ENCODE data around the gene MEST.
A peak's percentile ranks its signal among the peaks of the same experiment; 100 is the strongest.
"Not testable (repeated sequence)": the region's sequence is repeated elsewhere in the genome, so short reads cannot be mapped to it uniquely, and the experiment has no call there.

The MEST gene

DNA sequence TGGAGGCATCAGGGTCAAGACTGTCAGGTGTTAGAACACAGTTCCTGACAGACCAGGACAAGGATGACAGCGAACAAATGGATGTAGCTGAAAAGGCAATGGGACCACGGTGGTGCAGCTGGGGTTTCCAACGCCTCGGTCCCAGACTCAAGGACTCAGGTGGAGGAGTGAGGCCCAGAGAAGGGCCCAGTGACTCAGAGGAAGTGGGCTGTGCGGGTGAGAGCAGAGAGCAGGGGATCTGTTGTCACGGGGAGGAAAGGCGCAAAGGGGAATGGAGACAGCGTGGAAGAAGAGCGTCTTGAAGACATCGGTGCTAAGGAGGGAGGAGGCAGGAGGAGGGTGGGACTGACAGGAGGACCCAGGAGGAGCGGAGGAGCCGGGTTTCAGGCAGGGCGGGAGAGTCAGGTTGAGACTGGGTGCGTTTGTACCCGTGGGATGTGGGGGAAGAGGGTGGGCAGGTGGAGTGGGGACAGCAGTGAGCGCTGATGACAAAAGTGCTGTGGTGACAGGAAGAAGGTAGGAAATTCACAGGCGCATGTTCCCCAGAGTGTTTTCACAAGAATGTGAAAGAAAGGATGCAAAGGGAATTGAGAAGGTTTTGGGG is 36.0 kb downstream of the MEST start:
- DNase-seq: not testable (repeated sequence)

DNA sequence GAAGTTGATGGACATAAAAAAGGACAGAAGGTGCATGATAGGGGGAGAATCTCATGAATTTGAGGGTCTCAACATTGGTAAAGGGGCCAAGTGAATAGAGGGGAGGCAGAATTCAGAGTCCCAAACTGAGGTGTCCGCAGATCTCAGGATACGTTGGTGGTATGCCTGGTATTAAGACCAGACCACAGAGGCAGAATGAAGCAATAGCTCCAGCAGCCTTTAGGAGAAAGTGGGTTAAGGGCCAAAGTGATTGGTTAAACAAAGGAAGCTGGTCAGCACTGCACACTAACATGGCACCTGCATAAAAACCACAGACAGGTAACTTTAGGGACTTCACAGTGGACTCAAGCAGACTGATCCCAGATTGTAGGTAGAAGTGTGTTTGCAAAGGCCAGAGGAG is 37.5 kb downstream of the MEST start:
- DNase-seq: no peak

DNA sequence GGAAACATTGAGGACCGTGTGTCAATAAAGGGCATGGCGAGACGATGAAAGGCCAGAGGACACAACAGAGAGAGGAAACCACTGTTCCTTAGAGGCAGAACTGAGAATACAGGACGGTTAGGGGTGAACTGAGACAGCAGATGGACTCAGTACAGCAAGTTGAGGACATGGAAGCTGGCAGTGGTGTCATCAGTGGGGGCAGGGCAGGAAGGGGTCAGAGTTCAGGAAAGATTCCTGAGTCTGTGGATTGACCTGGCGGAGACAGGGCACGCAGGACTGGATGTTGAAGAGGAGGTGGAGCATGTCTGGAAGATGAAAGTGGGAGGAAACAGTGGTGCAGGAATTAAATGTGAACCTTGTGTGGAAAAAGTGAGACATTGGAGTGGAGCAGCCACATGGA is 46.0 kb downstream of the MEST start:
- not testable (repeated sequence) for DNase-seq

- not testable (repeated sequence) for DNase-seq
Measured at GRCh38 chr7:130541287-130541686, 49.4 kb downstream of the MEST start.

GRCh38 chr7:130542297-130542696 is 50.4 kb downstream of the MEST start:
- DNase-seq: not testable (repeated sequence)

DNA sequence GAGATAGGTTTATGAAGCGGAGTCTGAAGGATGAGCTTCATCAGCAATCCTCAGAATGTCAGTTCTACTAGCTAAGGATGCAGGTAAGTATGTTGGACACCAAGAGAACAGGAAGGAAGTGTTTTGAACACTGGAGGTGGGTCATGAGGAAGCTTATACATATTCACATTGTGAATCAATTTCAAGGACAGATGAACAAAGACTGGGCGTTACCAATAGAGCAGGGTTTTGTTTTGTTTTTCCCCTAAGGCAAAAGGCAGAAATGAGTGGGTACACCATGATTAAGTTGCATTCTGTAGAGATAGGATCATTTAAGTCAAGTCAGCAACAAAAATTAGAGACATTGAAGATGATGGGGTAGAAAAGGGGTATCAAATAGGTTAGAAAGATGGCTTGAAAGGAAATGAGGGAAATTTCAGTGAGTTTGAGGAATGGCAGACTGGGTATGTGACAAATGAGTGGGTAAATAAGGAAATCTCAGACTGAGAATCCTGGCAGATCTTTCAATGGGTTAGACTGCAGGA is 51.7 kb downstream of the MEST start:
- no peak for DNase-seq

- no peak for DNase-seq
Measured at GRCh38 chr7:130544356-130544755, 52.5 kb downstream of the MEST start.

- peak; percentile 1 for DNase-seq
Measured at GRCh38 chr7:130553398-130554029, 61.6 kb downstream of the MEST start.

GRCh38 chr7:130554481-130554880 is 62.6 kb downstream of the MEST start:
- DNase-seq: no peak

Data from NCI-H510A treated with DMSO at 0.1 percent for 48 hours (cell line).